Peyer's patch (tissue), 4 donors: ENCODE data around the gene NCS1. TPM values are rescaled to one million over a fixed set of nuclear protein-coding genes. Genes with fewer than 3 reads are reported as not detected.
A peak's percentile ranks its signal among the peaks of the same experiment; 100 is the strongest.

Experiments used
- DNase-seq, 3 donors: peaks; one replicate each; pipeline ENCODE4 v3.0.0-alpha.2; 2017 to 2019
- H3K27ac ChIP-seq, 4 donors: fragments of 200-600 bp; sonication (generic); one replicate each; pipeline ENCODE4 v1.5.1; 2016 to 2019
- H3K27me3 ChIP-seq, 2 donors: fragments of 200-600 bp; sonication (generic); one replicate each; pipeline ENCODE4 v1.5.1; 2019
- H3K36me3 ChIP-seq, 3 donors: fragments of 200-600 bp; sonication (generic); one replicate each; pipeline ENCODE4 v1.5.1; 2016 to 2019
- H3K4me1 ChIP-seq, 4 donors: fragments of 200-600 bp; sonication (generic); one replicate each; pipeline ENCODE4 v1.5.1; 2016 to 2019
- H3K4me3 ChIP-seq, 4 donors: fragments of 200-600 bp; sonication (generic); 1 replicate in 3 of 4; 2 replicates in 1 of 4; pipeline ENCODE4 v1.5.1; 2016 to 2019; ENCODE audit warnings: mild to moderate bottlenecking in 1 of 4
- H3K9me3 ChIP-seq, 4 donors: fragments of 200-600 bp; sonication (generic); one replicate each; pipeline ENCODE4 v1.5.1; 2016 to 2019; ENCODE audit warnings: mild to moderate bottlenecking in 1 of 4
- POLR2A ChIP-seq, 2 donors: fragments of 450-650 bp; IDR thresholded peaks; one replicate each; pipeline ENCODE4 v1.5.1; 2017; ENCODE audit warnings: antibody characterized with exemption in 2 of 2, mild to moderate bottlenecking in 2 of 2, moderate library complexity in 2 of 2
- total RNA-seq, 4 donors: library from RNA; depleted of rRNA; stranded (reverse); fragments of >200 nt; gene quantifications; one replicate each; pipeline ENCODE4 v1.1.0, GENCODE V29; 2016
- TF ChIP-seq, protein P1 (sequence below), 6 experiments: fragments of 450-650 bp in 4 of 6; fragments of 200-600 bp in 2 of 6; sonication (generic) in 1 of 6; IDR thresholded peaks; one replicate each; pipeline ENCODE4 v1.5.1; 2017 to 2019; ENCODE audit warnings: antibody characterized with exemption in 6 of 6, mild to moderate bottlenecking in 3 of 6, moderate library complexity in 1 of 6

The NCS1 gene
- total RNA-seq, 4 donors from 2014 or later: 0.70 to 6.6 (median 4.1) TPM

DNA sequence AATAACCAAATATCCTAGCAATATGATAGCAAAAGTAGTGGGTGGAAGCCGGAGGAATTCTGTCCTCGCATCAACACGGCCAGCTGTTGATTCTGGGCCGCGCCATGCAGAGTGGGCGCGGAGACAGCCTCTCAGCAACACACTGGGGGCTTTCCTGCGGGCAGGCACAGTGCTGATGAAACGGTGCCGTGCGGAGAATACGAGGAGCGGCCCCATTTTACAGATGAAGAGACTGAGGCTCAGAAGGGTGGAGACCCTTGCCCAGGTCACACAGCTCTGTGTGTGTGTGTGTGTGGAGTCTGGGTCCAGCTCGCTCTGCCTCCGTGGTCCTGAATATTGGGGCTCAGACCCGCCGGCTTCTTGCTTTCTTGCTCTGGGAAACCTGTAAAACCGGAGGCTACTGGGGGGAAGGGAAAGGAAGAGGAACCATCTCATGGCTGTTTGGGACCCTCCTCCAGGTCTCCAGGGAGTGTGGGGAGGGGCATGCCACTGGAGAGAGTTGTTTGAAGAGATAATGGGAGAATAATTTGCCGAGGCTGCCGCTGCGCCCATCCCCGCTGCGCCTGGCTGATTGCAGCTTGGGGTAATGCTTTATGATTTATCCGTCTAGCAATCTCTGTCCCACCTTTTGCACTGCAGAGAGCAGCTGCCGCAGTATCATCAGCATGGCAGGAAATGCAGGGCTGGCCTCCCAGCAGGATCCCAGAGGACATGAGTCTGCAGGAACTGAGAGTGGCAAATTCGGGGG lies 36.6 kb downstream of the NCS1 start:
- H3K27ac ChIP-seq: peak overlapping the region in 1 of 4 donors; percentile 10
- TF ChIP-seq POLR2A (IDR thresholded peaks at IDR 0.05): no peak
- TF ChIP-seq, protein P1, sequence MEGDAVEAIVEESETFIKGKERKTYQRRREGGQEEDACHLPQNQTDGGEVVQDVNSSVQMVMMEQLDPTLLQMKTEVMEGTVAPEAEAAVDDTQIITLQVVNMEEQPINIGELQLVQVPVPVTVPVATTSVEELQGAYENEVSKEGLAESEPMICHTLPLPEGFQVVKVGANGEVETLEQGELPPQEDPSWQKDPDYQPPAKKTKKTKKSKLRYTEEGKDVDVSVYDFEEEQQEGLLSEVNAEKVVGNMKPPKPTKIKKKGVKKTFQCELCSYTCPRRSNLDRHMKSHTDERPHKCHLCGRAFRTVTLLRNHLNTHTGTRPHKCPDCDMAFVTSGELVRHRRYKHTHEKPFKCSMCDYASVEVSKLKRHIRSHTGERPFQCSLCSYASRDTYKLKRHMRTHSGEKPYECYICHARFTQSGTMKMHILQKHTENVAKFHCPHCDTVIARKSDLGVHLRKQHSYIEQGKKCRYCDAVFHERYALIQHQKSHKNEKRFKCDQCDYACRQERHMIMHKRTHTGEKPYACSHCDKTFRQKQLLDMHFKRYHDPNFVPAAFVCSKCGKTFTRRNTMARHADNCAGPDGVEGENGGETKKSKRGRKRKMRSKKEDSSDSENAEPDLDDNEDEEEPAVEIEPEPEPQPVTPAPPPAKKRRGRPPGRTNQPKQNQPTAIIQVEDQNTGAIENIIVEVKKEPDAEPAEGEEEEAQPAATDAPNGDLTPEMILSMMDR (IDR thresholded peaks at IDR 0.05): no peak
- no peak for DNase-seq

DNA sequence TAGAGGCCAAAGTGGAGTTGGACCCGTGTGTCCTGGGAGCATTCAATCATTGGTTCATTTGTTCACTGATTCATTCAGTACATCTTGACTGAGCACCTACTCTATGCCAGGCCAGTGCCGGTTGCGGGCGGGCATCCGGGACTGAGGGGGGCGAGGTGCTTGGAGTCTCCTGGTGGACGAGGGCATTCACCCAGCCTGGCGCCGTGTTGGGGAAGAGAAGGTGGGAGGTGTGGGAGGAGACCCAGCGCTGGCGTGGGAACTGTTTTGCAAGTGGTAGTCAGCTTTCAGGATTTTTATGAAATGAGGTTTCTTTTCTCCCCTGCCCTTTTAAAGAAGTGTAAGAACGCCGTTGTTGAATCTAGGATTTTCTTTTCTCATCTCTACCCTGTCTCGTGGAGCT lies 37.2 kb downstream of the NCS1 start:
- H3K36me3 ChIP-seq: no peaks in the 10 kb centered on the region
- no peaks in the 10 kb centered on the region for H3K9me3 ChIP-seq
- H3K27me3 ChIP-seq: no peaks in the 10 kb centered on the region
- no peak overlapping the region for H3K4me3 ChIP-seq
- H3K4me1 ChIP-seq: no peaks in the 10 kb centered on the region
- TF ChIP-seq, protein P1 (IDR thresholded peaks at IDR 0.05): no peak
- TF ChIP-seq POLR2A (IDR thresholded peaks at IDR 0.05): no peak
- DNase-seq: no peak
- peak overlapping the region in 1 of 4 donors; percentile 16 for H3K27ac ChIP-seq

More for the DNA sequence above, 36.6 kb downstream of the NCS1 start:
- Histone ChIP-seq H3K27me3 (no peaks in the 10 kb centered on the region), H3K4me1 (no peaks in the 10 kb centered on the region), H3K36me3 (no peaks in the 10 kb centered on the region), H3K9me3 (no peaks in the 10 kb centered on the region), H3K4me3 (no peak overlapping the region)

GRCh38 chr9:130211548-130212226 lies 39.5 kb downstream of the NCS1 start:
- H3K36me3 ChIP-seq: no peaks in the 10 kb centered on the region

GRCh38 chr9:130212543-130213297 lies 40.5 kb downstream of the NCS1 start:
- Histone ChIP-seq H3K9me3 (no peaks in the 10 kb centered on the region), H3K4me3 (no peak overlapping the region), H3K27me3 (no peaks in the 10 kb centered on the region), H3K27ac (no peak overlapping the region), H3K4me1 (no peaks in the 10 kb centered on the region), H3K36me3 (no peaks in the 10 kb centered on the region)
- DNase-seq: no peak
- TF ChIP-seq POLR2A (IDR thresholded peaks at IDR 0.05): no peak
- TF ChIP-seq, protein P1 (IDR thresholded peaks at IDR 0.05): no peak

More at GRCh38 chr9:130211548-130212226, 39.5 kb downstream of the NCS1 start:
- no peak overlapping the region for H3K4me3 ChIP-seq
- H3K4me1 ChIP-seq: no peaks in the 10 kb centered on the region
- DNase-seq: no peak
- no peak overlapping the region for H3K27ac ChIP-seq
- TF ChIP-seq, protein P1 (IDR thresholded peaks at IDR 0.05): no peak
- no peak for TF ChIP-seq POLR2A (IDR thresholded peaks at IDR 0.05)
- H3K9me3 ChIP-seq: no peaks in the 10 kb centered on the region
- no peaks in the 10 kb centered on the region for H3K27me3 ChIP-seq

DNA sequence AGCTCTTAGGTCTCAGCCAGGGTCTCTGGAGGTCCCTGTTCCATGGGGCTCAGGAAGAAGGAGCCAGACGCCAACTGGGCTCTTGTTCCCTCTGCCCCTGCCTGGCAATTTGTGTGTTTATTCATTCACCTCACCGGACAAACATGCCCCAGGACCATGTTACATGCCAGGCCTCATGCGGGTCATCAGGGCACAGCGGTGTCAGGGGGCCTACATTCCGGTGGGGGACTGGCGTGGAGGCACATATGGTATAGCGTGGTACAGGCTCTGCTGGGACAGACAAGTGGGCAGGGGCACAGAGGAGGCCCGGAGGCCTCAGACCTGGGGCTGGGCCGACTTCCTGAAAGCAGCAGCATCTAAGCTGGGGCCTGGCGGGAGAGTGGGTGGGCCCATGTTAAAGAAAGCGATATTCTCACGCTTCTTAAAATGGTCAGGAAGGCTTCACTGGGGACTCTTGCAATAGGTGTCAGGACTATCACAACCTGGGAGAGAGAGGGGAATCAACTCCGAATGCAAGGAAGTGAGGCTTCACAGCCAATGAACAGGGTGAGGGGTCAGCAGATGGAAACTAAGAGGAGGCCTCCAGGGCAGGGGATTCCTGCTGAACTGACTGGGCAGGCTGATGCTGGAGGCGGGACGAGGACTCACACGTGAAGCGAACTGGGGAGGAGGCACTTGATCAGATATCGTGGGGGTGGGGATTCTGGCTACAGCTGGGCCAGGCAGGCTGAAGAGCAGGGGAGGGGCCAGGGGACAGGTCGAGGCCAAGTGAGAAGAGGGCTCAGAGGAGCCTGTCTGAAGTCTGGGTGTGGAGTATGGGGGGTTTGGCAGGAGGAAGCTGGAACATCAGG lies 41.9 kb downstream of the NCS1 start:
- Histone ChIP-seq H3K27ac (no peak overlapping the region), H3K4me1 (no peaks in the 10 kb centered on the region), H3K36me3 (no peaks in the 10 kb centered on the region), H3K4me3 (no peak overlapping the region), H3K9me3 (no peaks in the 10 kb centered on the region), H3K27me3 (no peaks in the 10 kb centered on the region)
- DNase-seq: no peak
- no peak for TF ChIP-seq POLR2A (IDR thresholded peaks at IDR 0.05)
- TF ChIP-seq, protein P1 (IDR thresholded peaks at IDR 0.05): no peak
